HEK293T (cell line): Measurements from ENCODE around the gene SLC35F6.

ENCODE experiments used
- BHLHE40 ChIP-seq: fragments of 450-650 bp; IDR thresholded peaks from 2 replicates; pipeline ENCODE4 v1.6.1; 2016; ENCODE audit warnings: mild to moderate bottlenecking, moderate library complexity, borderline replicate concordance
- ELF4 ChIP-seq: fragments of 450-650 bp; IDR thresholded peaks from 2 replicates; pipeline ENCODE4 v1.6.1; 2017; ENCODE audit warnings: antibody characterized with exemption
- FOXM1 ChIP-seq: fragments of 450-650 bp; IDR thresholded peaks from 2 replicates; pipeline ENCODE4 v1.6.1; 2017; ENCODE audit warnings: mild to moderate bottlenecking, borderline replicate concordance
- LEF1 ChIP-seq: fragments of 450-650 bp; IDR thresholded peaks from 2 replicates; pipeline ENCODE4 v1.6.1; 2017; ENCODE audit warnings: mild to moderate bottlenecking, borderline replicate concordance
- SP1 ChIP-seq: fragments of 450-650 bp; IDR thresholded peaks from 2 replicates; pipeline ENCODE4 v1.6.1; 2017
- TARDBP ChIP-seq: fragments of 450-650 bp; IDR thresholded peaks from 2 replicates; pipeline ENCODE4 v1.6.1; 2016

DNA sequence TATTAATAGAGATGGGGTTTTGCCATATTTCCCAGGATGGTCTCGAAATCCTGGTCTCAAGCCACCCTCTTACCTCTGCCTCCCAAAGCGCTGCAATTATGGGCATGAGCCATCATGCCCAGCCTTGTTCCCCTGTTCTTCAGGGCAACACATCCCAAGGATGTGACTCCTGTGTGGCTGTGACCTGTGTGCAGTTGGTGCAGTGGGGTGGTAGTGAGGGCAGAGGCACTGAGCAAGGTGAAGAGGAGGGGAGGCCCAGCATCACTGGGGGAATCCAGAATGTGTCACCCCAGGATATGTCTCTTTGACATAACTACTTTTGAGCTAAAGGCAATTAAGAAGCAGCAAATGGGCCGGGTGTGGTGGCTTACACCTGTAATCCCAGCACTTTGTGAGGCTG is 45.1 kb downstream of the SLC35F6 start:
- TF ChIP-seq LEF1 (no peak), TARDBP (no peak), ELF4 (no peak), SP1 (no peak), BHLHE40 (no peak), FOXM1 (no peak)
